ENCODE results near the gene GLRA2. TPM values are rescaled to one million over a fixed set of nuclear protein-coding genes. Genes with fewer than 3 reads are reported as not detected.
A peak's percentile ranks its signal among the peaks of the same experiment; 100 is the strongest.

GLRA2 gene
- total RNA-seq = not detected

GRCh38 chrX:14529290-14529989, at the start of gene GLRA2:
TSS of gene GLRA2 (plus strand) at chrX:14529536. CDS start at chrX:14530058, 522 bp downstream.
- H3K27me3 ChIP-seq (ENCODE audit: insufficient read depth, low read length) = no peaks in the 10 kb centered on the region
- no peaks in the 10 kb centered on the region for H3K9me3 ChIP-seq (ENCODE audit: low read depth, low read length)

DNA sequence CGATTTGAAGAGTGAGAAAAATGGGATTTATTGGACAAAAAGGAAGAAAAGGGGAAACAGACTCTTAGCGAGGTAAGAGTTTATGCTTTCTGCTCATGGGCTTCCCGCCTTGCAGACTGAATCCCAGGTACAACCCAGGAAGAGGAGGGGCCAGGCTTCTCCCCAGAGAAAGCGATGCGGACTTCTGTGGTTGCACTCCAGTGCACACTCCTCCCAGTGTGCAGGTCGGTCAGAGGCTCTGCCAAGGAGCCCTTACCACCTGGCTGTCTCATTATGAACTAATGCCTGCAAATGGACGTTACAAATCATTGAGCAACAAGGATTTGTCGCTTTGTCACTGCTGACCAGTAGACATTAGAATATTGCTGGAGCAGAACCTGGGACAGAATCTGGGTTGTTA, 39.9 kb upstream of the GLRA2 start:
- H3K4me3 ChIP-seq (ENCODE audit: low read length) = no peak overlapping the region
- no peaks in the 10 kb centered on the region for H3K27me3 ChIP-seq (ENCODE audit: insufficient read depth, low read length)
- no peaks in the 10 kb centered on the region for H3K4me1 ChIP-seq (ENCODE audit: insufficient read depth, low read length)
- no peaks in the 10 kb centered on the region for H3K9me3 ChIP-seq (ENCODE audit: low read depth, low read length)

More at GRCh38 chrX:14529290-14529989, at the start of gene GLRA2:
- Histone ChIP-seq H3K4me3 (ENCODE audit: low read length) (no peak within 1 kb of the TSS), H3K4me1 (ENCODE audit: insufficient read depth, low read length) (no peaks in the 10 kb centered on the region)

DNA sequence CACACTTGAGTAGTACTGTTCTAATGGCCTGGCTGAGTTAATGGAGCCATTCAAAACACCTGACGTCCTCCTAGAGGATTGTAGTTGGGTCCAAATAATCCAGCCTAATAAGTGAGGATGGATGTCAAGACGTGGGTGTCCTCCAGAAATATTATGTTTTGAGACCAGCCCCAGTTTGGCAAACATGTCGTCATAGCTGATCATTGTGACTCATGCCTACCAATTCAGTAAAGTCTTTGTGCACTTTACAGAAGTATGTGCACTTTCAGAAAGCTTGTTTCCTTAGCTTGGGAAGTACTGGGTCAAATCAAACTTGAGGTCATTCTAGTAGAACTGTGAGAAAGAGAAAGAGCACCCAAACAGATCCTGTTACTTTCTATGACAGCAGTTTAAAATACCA, 37.6 kb upstream of the GLRA2 start:
- H3K27me3 ChIP-seq (ENCODE audit: insufficient read depth, low read length) = no peaks in the 10 kb centered on the region
- no peaks in the 10 kb centered on the region for H3K4me1 ChIP-seq (ENCODE audit: insufficient read depth, low read length)
- no peaks in the 10 kb centered on the region for H3K9me3 ChIP-seq (ENCODE audit: low read depth, low read length)
- no peak overlapping the region for H3K4me3 ChIP-seq (ENCODE audit: low read length)

DNA sequence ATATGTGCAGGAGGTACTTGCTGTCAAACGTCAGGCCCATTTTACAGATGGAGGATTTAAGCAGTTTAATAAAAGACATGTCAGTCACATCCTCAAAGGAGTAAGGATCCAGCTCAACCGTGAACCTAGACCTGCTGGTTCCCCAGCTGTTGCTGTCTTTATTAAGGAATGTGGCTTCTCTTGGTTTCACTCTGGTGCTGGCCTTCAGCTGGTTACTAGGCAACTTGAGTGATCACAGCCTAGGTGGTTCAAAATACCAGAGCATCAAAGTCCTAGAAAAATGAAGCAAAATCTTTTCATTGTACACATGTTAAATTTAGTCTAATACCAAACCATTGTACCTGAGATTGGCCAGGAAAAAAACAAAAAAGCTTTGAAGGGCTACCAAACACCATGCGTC, 32.7 kb upstream of the GLRA2 start:
- no peaks in the 10 kb centered on the region for H3K4me1 ChIP-seq (ENCODE audit: insufficient read depth, low read length)
- no peaks in the 10 kb centered on the region for H3K9me3 ChIP-seq (ENCODE audit: low read depth, low read length)
- H3K4me3 ChIP-seq (ENCODE audit: low read length) = no peak overlapping the region
- H3K27me3 ChIP-seq (ENCODE audit: insufficient read depth, low read length) = no peaks in the 10 kb centered on the region

DNA sequence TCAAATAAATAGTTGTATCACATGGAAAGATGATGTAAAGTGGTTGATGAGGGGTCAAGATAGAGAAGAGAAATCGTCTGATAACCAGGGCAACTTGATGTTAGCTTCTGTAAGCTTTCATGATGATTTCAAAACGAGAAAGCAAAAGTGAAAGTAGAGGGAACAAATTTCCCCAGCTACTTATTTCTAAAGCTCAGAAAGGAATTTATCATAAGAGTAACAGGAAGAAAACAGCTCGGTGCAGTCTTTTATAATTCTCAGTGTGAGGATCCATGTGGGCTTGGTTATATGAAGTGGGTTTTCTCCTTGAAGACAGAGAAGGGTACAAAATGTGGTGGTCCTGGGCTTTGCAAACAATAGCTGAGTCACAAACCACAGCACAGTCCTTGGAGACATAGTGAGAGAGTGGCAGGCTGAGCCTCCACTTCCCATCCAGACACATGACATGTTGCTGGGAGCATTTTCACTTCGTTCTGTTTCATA, 32.1 kb upstream of the GLRA2 start:
- Histone ChIP-seq H3K27me3 (ENCODE audit: insufficient read depth, low read length) (no peaks in the 10 kb centered on the region), H3K9me3 (ENCODE audit: low read depth, low read length) (no peaks in the 10 kb centered on the region), H3K4me3 (ENCODE audit: low read length) (peak overlapping the region; percentile 20), H3K4me1 (ENCODE audit: insufficient read depth, low read length) (no peaks in the 10 kb centered on the region)

GRCh38 chrX:14501327-14501726, 28.0 kb upstream of the GLRA2 start:
- Histone ChIP-seq H3K27me3 (ENCODE audit: insufficient read depth, low read length) (no peaks in the 10 kb centered on the region), H3K9me3 (ENCODE audit: low read depth, low read length) (no peaks in the 10 kb centered on the region), H3K4me3 (ENCODE audit: low read length) (no peak overlapping the region), H3K4me1 (ENCODE audit: insufficient read depth, low read length) (no peaks in the 10 kb centered on the region)

GRCh38 chrX:14504960-14505538, 24.3 kb upstream of the GLRA2 start:
- Histone ChIP-seq H3K27me3 (ENCODE audit: insufficient read depth, low read length) (no peaks in the 10 kb centered on the region), H3K9me3 (ENCODE audit: low read depth, low read length) (no peaks in the 10 kb centered on the region), H3K4me1 (ENCODE audit: insufficient read depth, low read length) (no peaks in the 10 kb centered on the region), H3K4me3 (ENCODE audit: low read length) (no peak overlapping the region)

- Histone ChIP-seq H3K9me3 (ENCODE audit: low read depth, low read length) (no peaks in the 10 kb centered on the region), H3K4me1 (ENCODE audit: insufficient read depth, low read length) (no peaks in the 10 kb centered on the region), H3K27me3 (ENCODE audit: insufficient read depth, low read length) (no peaks in the 10 kb centered on the region)
These were observed 23.7 kb upstream of the GLRA2 start for GRCh38 chrX:14505648-14506047.

GRCh38 chrX:14506866-14507265, 22.5 kb upstream of the GLRA2 start:
- Histone ChIP-seq H3K4me1 (ENCODE audit: insufficient read depth, low read length) (no peaks in the 10 kb centered on the region), H3K4me3 (ENCODE audit: low read length) (no peak overlapping the region), H3K27me3 (ENCODE audit: insufficient read depth, low read length) (no peaks in the 10 kb centered on the region), H3K9me3 (ENCODE audit: low read depth, low read length) (no peaks in the 10 kb centered on the region)

More at GRCh38 chrX:14505648-14506047, 23.7 kb upstream of the GLRA2 start:
- H3K4me3 ChIP-seq (ENCODE audit: low read length) = no peak overlapping the region

DNA sequence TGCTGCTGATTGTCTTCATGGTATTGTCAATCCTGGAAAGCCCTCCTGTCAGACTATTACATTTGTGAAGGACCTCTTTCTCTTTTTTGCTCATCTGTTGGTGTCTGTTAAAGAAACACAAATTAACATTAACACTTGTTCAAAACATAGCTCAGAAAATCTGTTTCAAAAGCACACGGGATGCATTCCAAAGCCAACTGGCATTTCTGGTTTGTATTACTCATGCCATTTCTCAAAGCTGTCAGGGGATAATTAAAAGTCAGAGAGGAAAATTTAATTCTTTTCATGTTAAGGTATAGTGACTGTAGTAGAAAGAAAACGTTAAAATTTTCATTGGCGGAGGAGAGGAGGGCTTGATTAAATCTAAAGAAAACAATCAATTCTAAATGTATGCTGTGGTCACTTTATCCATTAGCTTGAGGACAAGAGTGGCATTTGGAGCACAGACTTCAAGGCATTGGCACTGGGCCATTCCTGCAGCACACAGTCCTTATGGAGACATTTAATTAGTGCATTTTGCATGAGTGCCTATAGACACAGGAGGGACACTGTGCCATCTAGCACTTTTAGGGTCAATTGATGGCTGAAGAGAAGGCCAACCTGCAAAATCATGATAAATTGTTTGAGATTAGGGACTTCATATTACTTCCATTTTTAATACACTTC, 21.2 kb upstream of the GLRA2 start:
- Histone ChIP-seq H3K27me3 (ENCODE audit: insufficient read depth, low read length) (no peaks in the 10 kb centered on the region), H3K4me3 (ENCODE audit: low read length) (no peak overlapping the region), H3K9me3 (ENCODE audit: low read depth, low read length) (no peaks in the 10 kb centered on the region), H3K4me1 (ENCODE audit: insufficient read depth, low read length) (no peaks in the 10 kb centered on the region)

GRCh38 chrX:14509325-14510057, 19.8 kb upstream of the GLRA2 start:
- H3K9me3 ChIP-seq (ENCODE audit: low read depth, low read length) = no peaks in the 10 kb centered on the region
- no peaks in the 10 kb centered on the region for H3K27me3 ChIP-seq (ENCODE audit: insufficient read depth, low read length)
- H3K4me1 ChIP-seq (ENCODE audit: insufficient read depth, low read length) = no peaks in the 10 kb centered on the region
- no peak overlapping the region for H3K4me3 ChIP-seq (ENCODE audit: low read length)

DNA sequence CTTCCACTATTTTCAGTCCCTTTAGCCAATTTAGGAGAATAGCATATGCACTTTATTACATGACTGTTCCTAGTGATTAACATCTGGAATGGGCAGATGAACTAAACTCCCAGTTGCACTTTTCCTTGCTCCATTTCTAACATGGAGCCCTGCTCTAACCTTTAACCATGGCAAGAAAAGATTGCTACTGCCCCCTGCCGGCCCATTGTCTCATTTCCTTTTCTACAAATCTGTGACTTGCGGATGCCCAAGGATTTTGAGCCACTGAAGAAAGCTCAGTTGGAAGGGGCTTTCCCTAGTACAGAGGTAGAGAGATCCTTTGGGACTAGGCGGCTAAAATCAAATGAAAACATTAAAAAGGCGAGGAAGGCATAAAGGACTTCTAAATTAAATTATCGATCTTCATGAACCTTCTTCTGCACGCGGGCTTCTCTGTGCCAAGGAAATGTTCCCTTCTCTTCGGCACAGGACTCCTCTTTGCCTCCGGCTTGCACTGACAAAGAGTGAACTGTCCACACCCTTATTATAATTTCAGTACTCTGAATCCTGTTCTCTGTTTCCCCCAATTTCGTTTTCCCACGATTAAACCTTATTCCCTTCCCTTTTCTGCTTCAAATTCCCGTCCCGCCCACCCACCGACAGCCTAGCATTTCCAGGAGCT, 577 bp upstream of the GLRA2 start:
- no peaks in the 10 kb centered on the region for H3K9me3 ChIP-seq (ENCODE audit: low read depth, low read length)
- no peak overlapping the region for H3K4me3 ChIP-seq (ENCODE audit: low read length)
- H3K27me3 ChIP-seq (ENCODE audit: insufficient read depth, low read length) = no peaks in the 10 kb centered on the region
- H3K4me1 ChIP-seq (ENCODE audit: insufficient read depth, low read length) = no peaks in the 10 kb centered on the region

DNA sequence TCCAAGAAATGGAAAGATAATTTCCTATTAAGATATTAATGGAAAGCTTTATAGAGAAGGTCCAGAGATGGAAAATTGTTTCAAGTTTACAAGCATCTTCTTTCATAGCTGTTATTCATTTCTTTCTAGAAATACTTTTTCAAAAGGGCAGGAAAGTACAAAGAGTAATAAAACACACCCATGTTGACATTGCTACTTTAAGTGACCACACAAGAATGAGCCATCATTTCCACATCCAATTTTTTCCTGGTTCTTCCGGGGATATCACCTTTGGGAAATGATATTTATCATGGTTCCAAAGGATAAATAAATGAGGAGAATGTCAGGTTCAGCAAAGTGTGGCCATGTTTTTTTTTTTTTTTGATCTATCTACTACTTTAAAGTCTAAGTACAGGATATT, 4.5 kb downstream of the GLRA2 start:
- Histone ChIP-seq H3K27me3 (ENCODE audit: insufficient read depth, low read length) (no peaks in the 10 kb centered on the region), H3K4me3 (ENCODE audit: low read length) (no peak overlapping the region), H3K4me1 (ENCODE audit: insufficient read depth, low read length) (no peaks in the 10 kb centered on the region), H3K9me3 (ENCODE audit: low read depth, low read length) (no peaks in the 10 kb centered on the region)

GRCh38 chrX:14546190-14546589, 16.9 kb downstream of the GLRA2 start:
- H3K27me3 ChIP-seq (ENCODE audit: insufficient read depth, low read length) = no peaks in the 10 kb centered on the region
- H3K4me3 ChIP-seq (ENCODE audit: low read length) = no peak overlapping the region
- H3K4me1 ChIP-seq (ENCODE audit: insufficient read depth, low read length) = no peaks in the 10 kb centered on the region
- H3K9me3 ChIP-seq (ENCODE audit: low read depth, low read length) = no peaks in the 10 kb centered on the region

Data from mononuclear cell (primary cell).